ENCODE data around the gene LASP1.
A peak's percentile ranks its signal among the peaks of the same experiment; 100 is the strongest.

LASP1 gene

GRCh38 chr17:38885728-38886642 lies 16.1 kb downstream of the LASP1 start:
- DNase-seq (ENCODE audit: extremely low read depth in 1 of 2, low read depth in 1 of 2): no peak

DNA sequence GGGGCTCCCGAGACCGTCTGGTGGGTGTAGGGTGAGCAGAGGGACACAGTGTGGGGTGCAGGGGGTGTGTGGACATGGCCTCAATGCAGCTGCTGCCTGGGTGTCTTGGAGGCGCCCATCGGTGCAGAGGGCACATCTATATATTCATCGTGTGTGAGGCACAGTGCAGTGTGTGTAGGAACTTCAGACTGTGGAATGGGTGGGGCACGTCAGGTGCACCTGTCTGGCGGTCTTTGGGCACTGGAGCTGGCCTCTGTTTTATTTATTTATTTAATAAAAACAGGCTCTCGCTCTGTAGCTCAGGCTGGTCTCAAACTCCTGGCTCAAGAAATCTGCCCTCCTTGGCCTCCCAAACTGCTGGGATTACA lies 16.8 kb downstream of the LASP1 start:
- no peak for DNase-seq (ENCODE audit: extremely low read depth in 1 of 2, low read depth in 1 of 2)

DNA sequence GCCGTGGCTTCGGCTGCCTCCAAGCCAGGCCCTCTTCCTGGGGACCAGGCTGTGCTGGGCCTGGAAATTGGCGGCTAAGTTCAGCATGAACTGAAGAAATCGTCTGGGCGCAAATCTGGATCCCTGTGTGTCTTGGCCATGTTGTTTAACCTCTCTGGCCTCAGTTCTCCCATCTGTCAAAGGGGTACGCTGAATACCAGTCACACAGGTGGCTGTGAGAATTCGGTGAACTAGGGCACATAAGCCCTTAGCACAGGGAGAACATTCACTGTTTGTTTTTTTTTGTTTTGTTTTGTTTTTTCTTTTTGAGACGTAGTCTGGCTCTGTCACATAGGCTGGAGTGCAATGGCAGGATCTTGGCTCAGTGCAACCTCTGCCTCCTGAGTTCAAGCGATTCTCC lies 19.0 kb downstream of the LASP1 start:
- no peak for DNase-seq (ENCODE audit: extremely low read depth in 1 of 2, low read depth in 1 of 2)

GRCh38 chr17:38889745-38890409 lies 20.0 kb downstream of the LASP1 start:
- DNase-seq (ENCODE audit: extremely low read depth in 1 of 2, low read depth in 1 of 2): no peak

DNA sequence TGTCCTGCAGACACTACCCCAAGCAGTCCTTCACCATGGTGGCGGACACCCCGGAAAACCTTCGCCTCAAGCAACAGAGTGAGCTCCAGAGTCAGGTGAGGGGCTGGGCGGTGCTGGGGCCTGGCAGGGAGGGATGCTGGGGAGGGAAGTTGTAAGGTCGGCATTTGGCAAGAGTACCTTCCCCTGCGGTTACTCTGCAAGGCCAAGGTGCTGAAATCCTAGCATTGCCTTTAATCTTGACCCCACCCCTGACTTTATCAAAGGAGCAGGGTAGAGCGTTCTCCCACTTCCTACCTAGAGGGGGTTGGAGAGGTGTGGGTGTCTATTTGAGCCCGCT lies 20.5 kb downstream of the LASP1 start:
- DNase-seq (ENCODE audit: extremely low read depth in 1 of 2, low read depth in 1 of 2): no peak

- no peak for DNase-seq (ENCODE audit: extremely low read depth in 1 of 2, low read depth in 1 of 2)
These were observed 21.6 kb downstream of the LASP1 start for GRCh38 chr17:38891441-38891840.

DNA sequence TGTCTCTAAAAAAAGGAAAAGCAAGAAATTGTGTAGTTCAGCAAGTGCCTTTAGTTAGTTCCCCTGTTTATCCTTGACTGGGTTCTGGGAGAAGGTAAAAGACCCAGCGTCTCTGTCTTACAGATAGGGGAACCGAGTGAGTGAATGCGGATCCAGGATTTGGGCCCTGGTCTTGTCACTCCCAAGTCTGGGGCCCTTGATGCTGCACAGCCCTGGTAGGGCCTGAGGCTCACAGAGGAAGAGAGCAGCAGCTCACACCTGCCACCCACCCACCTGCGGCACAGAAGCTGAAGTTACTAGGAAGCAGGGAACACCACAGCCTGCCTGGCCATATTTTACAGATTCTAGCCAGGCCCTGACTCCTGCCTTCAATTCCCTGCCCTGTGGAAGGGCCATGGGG lies 22.2 kb downstream of the LASP1 start:
- no peak for DNase-seq (ENCODE audit: extremely low read depth in 1 of 2, low read depth in 1 of 2)

GRCh38 chr17:38892620-38893019 lies 22.8 kb downstream of the LASP1 start:
- DNase-seq (ENCODE audit: extremely low read depth in 1 of 2, low read depth in 1 of 2): no peak

DNA sequence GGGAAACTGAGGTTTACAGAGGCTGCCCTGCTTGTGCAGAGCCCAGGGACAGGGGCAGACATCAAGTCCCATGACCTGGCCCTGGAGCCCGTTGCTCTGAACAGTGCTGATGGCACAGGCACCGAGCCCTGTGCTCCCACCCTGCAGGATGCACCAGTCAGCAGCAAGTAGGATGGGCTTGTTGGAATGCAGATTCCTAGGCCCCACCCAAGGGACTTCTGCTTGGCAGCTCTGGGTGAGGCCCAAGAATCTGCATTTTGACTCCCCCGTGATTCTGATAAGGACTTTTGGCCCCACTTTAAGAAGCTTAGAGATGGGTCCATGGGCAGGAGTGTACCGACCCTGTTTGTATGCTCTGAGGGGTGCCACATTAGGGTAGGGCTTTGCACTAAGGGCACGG lies 23.3 kb downstream of the LASP1 start:
- DNase-seq (ENCODE audit: extremely low read depth in 1 of 2, low read depth in 1 of 2): no peak

DNA sequence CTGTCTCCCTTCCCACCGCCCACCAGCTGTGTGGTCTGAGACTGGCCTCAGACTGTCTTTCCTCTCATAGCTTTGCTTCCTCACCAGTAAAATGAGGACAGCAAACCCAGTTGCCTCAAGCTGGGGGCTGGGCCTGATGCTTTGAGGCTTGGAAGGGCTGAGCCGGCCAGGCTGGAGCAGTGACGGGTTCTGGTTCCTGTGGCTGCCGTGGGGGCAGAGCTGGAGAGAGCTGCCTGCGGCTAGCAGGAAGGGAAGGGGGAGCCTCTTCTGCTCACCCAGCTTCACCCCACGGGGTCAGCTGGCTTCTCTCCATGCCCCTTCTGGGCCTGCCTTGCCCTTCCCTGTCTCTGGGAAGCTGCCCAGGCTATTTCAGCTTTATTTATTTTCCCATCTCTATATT lies 23.7 kb downstream of the LASP1 start:
- DNase-seq (ENCODE audit: extremely low read depth in 1 of 2, low read depth in 1 of 2): peak in 1 of 2 donors; percentile 45

DNA sequence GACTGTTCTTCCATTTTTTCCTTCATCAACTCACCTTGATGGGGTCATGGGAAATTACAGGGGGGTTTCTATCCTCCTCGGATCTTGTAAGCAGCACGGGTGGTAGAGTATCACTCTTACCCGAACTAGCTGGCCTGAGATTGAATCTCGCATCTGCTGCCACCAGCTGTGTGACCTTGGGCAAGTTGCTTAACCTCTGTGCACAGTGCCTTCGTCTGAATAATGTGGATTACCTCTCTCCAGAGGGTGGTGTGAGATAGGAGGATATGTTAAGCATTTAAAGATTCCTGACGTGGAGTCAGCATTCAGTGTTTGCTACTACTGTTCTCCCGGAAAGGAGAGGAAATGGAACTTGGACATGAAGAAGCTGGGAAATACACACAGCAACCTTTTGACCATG lies 24.4 kb downstream of the LASP1 start:
- no peak for DNase-seq (ENCODE audit: extremely low read depth in 1 of 2, low read depth in 1 of 2)

DNA sequence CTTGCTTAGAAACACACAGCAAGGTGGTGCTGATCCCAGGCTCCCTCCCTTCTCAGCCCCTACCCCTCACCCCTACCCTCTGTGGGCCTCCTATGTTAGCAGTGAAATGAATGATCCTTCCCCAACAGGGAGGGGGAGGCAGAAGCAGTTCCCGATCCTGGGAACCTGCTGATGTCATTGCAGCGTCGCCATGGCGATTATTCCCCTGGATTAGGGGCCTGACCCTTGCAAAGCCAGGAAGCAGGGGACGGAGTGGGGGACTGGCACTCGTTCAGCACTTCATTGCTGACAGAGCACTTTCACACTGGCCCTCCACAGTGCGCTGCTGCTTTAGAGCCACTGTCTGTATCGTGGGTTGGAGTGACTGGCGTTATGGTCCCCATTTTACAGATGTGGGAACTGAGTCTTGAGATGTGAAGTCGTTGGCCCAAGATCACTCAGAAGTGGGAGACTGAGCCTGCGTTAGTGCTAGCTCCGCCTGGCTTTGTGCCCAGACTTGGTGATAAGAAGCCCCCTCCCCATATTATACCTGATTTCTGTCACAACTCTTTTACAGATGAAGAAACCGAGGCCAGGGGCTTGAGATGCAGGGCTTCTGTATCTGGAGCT lies 26.6 kb downstream of the LASP1 start:
- DNase-seq (ENCODE audit: extremely low read depth in 1 of 2, low read depth in 1 of 2): no peak

DNA sequence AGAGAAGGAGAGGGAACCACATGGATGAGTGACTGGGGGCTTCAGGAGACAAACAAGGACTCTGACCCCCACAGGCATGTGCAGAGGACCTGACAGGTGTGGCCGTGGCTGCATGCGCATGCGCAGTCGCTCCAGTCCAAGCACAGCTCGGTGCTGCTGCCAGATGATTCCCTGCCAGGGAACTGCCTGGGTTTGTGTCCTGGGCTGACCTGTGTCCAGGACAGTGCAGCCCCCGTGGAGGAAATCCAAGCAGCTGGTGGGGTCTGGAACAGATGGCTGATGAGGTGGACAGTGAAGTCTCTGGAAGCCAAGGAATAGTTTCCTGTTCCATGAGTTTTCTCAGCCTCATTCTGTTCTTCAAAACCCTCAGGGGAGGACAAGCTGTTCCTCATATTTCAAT lies 27.3 kb downstream of the LASP1 start:
- no peak for DNase-seq (ENCODE audit: extremely low read depth in 1 of 2, low read depth in 1 of 2)

- DNase-seq (ENCODE audit: extremely low read depth in 1 of 2, low read depth in 1 of 2): no peak
These were observed 27.9 kb downstream of the LASP1 start for GRCh38 chr17:38897671-38898290.

- DNase-seq (ENCODE audit: extremely low read depth in 1 of 2, low read depth in 1 of 2): no peak
These were observed 28.4 kb downstream of the LASP1 start for GRCh38 chr17:38898291-38898679.

DNA sequence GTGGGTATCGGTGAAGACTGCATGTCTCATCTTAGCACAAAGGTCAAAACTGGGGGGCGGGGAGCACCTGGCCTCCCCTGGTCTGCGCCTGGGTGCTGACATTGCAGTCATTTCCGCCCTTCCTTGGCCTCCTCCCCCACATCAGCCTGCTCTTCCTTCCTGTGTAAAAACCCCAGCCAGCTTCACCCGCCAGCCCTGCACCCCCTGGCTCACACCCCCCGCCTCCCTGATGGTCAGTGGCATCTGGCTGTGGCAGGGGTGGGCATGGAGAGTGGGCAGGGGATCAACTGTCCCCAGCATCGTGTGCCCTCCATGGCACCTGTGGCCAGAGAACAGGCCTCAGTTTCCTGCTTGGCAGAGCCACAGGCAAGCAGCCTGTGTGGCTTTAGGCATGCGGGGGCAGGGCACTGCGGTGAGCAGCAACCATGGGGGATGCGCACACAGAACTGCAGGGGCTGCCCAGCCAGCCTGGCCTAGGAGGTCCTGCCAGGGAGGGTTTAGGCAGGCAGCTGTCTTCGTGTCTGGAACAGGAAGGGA lies 29.0 kb downstream of the LASP1 start:
- DNase-seq (ENCODE audit: extremely low read depth in 1 of 2, low read depth in 1 of 2): peak; percentile 79 to 93

- DNase-seq (ENCODE audit: extremely low read depth in 1 of 2, low read depth in 1 of 2): no peak
These were observed 29.6 kb downstream of the LASP1 start for GRCh38 chr17:38899421-38899820.

DNA sequence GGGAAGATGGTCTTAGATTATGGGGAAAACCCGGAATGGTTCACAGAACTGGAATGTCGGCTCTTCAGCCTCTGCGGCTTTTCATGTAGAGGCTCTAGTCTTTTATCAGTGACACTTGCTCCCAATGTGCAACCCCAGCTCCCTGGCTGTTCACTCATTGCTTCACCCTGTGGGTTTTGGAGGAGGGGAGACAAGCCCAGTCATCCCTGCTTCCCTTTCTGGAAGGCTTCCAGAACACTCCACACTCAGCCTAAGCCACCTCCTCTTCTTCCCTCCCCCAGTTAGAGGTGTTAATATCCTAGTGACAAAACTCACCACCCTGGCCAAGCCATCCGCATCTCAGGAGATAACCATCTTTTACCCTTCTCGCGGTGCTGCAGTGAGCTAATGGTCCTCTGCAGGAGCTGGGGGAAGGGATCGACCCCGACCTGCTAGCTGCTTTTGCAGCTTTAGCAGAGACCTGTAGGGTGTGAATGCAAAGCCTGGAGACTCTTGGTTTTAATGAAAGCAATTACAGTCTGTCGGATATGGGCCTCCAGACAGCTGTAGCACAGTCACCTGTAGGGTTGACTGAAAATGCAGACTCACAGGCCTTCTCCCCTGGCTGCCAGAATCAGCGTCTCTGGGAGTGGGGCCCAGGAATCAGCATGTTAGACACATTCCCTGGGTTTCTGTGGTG lies 31.3 kb downstream of the LASP1 start:
- DNase-seq (ENCODE audit: extremely low read depth in 1 of 2, low read depth in 1 of 2): no peak

GRCh38 chr17:38903404-38903803 lies 33.5 kb downstream of the LASP1 start:
- DNase-seq (ENCODE audit: extremely low read depth in 1 of 2, low read depth in 1 of 2): no peak

- no peak for DNase-seq (ENCODE audit: extremely low read depth in 1 of 2, low read depth in 1 of 2)
These were observed 35.0 kb downstream of the LASP1 start for GRCh38 chr17:38904892-38905291.

DNA sequence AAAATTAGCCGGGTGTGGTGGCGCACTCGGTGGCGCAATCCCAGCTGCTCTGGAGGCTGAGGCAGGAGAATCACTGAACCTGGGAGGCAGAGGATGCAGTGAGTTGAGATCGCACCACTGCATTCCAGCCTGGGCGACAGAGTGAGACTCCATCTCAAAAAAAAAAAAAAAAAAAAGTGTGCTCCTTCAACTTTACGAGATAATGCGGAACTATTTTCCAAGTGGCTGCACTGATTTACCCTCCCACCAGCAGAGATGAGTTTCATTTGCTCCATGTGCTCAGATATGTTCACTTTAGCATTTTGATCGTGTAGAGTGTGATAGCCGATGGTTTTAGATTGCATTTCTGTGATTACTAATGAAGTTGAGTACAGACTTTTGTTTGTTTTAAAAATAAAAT lies 35.5 kb downstream of the LASP1 start:
- no peak for DNase-seq (ENCODE audit: extremely low read depth in 1 of 2, low read depth in 1 of 2)
